Astrocyte of the cerebellum (primary cell): Measurements from ENCODE around the gene DBX1.
A peak's percentile ranks its signal among the peaks of the same experiment; 100 is the strongest.

Experiments used
- DNase-seq: peaks from one replicate; pipeline ENCODE4 v3.0.0-alpha.2; 2011; ENCODE audit warnings: low read depth
- H3K4me3 ChIP-seq: 2 replicates; pipeline ENCODE4 v1.5.1; 2011; ENCODE audit warnings: mild to moderate bottlenecking, low read depth, low read length, moderate library complexity
- in situ Hi-C: cut with HindIII; loops from 2 replicates; pipeline ENCODE4 v1.10.0; 2017; ENCODE audit warnings: low sequenced_read_pairs
- TF ChIP-seq, protein P1 (sequence below): IDR thresholded peaks from 2 replicates; pipeline ENCODE4 v1.5.1; 2012; ENCODE audit warnings: low read length, low read depth, moderate library complexity, mild to moderate bottlenecking; ENCODE audit errors: missing control alignments

Gene DBX1

GRCh38 chr11:20117291-20117690 lies 43.0 kb downstream of the DBX1 start:
- DNase-seq, result no peak
- TF ChIP-seq, protein P1, sequence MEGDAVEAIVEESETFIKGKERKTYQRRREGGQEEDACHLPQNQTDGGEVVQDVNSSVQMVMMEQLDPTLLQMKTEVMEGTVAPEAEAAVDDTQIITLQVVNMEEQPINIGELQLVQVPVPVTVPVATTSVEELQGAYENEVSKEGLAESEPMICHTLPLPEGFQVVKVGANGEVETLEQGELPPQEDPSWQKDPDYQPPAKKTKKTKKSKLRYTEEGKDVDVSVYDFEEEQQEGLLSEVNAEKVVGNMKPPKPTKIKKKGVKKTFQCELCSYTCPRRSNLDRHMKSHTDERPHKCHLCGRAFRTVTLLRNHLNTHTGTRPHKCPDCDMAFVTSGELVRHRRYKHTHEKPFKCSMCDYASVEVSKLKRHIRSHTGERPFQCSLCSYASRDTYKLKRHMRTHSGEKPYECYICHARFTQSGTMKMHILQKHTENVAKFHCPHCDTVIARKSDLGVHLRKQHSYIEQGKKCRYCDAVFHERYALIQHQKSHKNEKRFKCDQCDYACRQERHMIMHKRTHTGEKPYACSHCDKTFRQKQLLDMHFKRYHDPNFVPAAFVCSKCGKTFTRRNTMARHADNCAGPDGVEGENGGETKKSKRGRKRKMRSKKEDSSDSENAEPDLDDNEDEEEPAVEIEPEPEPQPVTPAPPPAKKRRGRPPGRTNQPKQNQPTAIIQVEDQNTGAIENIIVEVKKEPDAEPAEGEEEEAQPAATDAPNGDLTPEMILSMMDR, result no peak
- no peak overlapping the region for H3K4me3 ChIP-seq
- in situ Hi-C loops, result no loop called here

GRCh38 chr11:20116825-20117224 lies 43.5 kb downstream of the DBX1 start:
- TF ChIP-seq, protein P1, result no peak
- no peak for DNase-seq
- no peak overlapping the region for H3K4me3 ChIP-seq
- in situ Hi-C loops, result no loop called here

DNA sequence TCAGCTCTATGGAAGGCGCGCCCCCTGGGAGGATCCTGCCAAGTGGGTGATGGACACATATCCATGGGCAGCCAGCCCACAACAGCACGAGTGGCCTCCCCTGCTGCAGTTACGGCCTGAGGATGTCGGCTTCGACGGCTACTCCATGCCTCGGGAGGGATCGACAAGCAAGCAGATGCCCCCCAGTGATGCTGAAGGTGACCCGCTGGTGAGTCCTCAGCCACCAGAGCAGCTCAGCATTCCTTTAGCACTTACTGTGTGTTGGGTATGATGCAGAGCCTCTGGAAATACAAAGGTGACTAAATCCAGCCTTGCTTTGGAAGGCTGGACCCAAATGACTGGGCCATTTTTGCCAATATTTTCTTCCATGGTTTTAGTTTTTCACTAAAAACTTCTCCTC lies 45.7 kb downstream of the DBX1 start:
- DNase-seq, result no peak
- TF ChIP-seq, protein P1, result no peak
- in situ Hi-C loops, result no loop called here
- H3K4me3 ChIP-seq, result no peak overlapping the region

DNA sequence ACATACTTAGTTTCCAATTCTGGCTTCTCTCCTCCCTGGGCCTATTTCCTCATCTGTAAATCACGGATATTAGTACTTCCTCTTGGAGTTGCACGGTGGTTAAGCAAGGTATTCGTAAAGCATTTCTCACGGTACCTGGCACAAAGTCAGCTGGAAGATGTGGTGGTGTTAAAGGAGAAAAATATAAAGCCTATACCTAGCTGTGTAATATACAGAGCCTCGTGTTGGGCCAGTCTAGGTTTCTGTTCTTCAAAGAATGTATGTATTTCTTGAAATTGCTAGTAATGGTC lies 47.2 kb downstream of the DBX1 start:
- in situ Hi-C loops, result no loop called here
- H3K4me3 ChIP-seq, result no peak overlapping the region
- TF ChIP-seq, protein P1, result no peak
- DNase-seq, result peak; percentile 45

- H3K4me3 ChIP-seq, result no peak overlapping the region
- in situ Hi-C loops, result no loop called here
- DNase-seq, result peak; percentile 86
- TF ChIP-seq, protein P1, result no peak
Measured at GRCh38 chr11:20112291-20113148, 47.8 kb downstream of the DBX1 start.

DNA sequence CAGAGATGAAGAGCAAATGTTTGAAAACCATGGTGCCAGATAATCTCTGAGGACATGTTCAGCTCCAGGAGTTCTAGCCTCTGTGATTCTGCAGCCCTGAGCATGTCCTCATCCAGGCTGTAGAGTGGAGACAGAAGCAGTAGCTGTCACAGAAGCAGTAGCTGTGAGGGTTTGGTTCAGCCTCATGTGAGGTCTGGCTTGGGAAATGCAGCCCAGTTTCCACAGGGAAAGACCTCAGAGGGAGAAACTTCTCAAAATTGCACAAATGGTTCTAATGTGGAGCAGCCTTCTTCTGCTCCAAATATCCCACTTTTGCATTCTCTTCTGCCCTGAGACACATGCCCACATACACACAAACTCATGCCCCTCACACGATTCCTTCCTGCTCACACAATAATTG lies 48.4 kb downstream of the DBX1 start:
- no peak overlapping the region for H3K4me3 ChIP-seq
- no peak for DNase-seq
- in situ Hi-C loops, result no loop called here
- TF ChIP-seq, protein P1, result no peak
